Esophagus muscularis mucosa (tissue), 4 donors: ENCODE data around the gene LTBP1. TPM values are rescaled to one million over a fixed set of nuclear protein-coding genes. Genes with fewer than 3 reads are reported as not detected.

ENCODE experiments used
- DNase-seq: peaks from one replicate; pipeline ENCODE4 v3.0.0-alpha.2; 2017; ENCODE audit errors: extremely low spot score
- H3K27ac ChIP-seq, 4 donors: fragments of 200-600 bp; sonication (generic); replicated peaks in 1 of 4; 1 replicate in 3 of 4; 2 replicates in 1 of 4; pipeline ENCODE4 v1.5.1; 2016 to 2019; ENCODE audit warnings: mild to moderate bottlenecking in 1 of 4
- H3K27me3 ChIP-seq, 4 donors: fragments of 200-600 bp; sonication (generic); one replicate each; pipeline versions ENCODE4 v1.5.1 to v1.6.0; 2016 to 2019
- H3K36me3 ChIP-seq, 4 donors: fragments of 200-600 bp; sonication (generic); one replicate each; pipeline ENCODE4 v1.5.1; 2016 to 2019
- H3K4me1 ChIP-seq, 4 donors: fragments of 200-600 bp; sonication (generic); one replicate each; pipeline ENCODE4 v1.5.1; 2016 to 2019
- H3K4me3 ChIP-seq, 4 donors: fragments of 200-600 bp; sonication (generic); 1 replicate in 2 of 4; 2 replicates in 2 of 4; pipeline ENCODE4 v1.5.1; 2016 to 2019; ENCODE audit warnings: mild to moderate bottlenecking in 4 of 4, moderate library complexity in 1 of 4
- H3K9me3 ChIP-seq, 4 donors: fragments of 200-600 bp; sonication (generic); 1 replicate in 3 of 4; 2 replicates in 1 of 4; pipeline ENCODE4 v1.5.1; 2016 to 2019
- EP300 ChIP-seq: sonication (generic); formaldehyde crosslinking; IDR thresholded peaks from one replicate; pipeline ENCODE4 v1.6.1; 2017; ENCODE audit warnings: antibody characterized with exemption
- POLR2A ChIP-seq: fragments of 450-650 bp; IDR thresholded peaks from one replicate; pipeline ENCODE4 v1.6.1; 2017; ENCODE audit warnings: antibody characterized with exemption, moderate library complexity, mild to moderate bottlenecking, low read depth
- POLR2AphosphoS5 ChIP-seq, 2 donors: sonication (generic); formaldehyde crosslinking; IDR thresholded peaks; one replicate each; pipeline ENCODE4 v1.6.1; 2017; ENCODE audit warnings: antibody characterized with exemption in 2 of 2
- WGBS: methylation state at CpG from one replicate; pipeline ENCODE4 v1.1.5; 2018; 5-methylcytosine and 5-hydroxymethylcytosine counted together
- intact Hi-C: fragments of 100-400 bp; cut with DNase I; formaldehyde crosslinking; loops from one replicate; pipeline ENCODE4 v1.15.1; 2023
- total RNA-seq, 4 donors: library from RNA; depleted of rRNA; stranded (reverse); fragments of >200 nt; gene quantifications; one replicate each; pipeline versions ENCODE4 v1.1.0 to v1.2.1, GENCODE V29; 2016
- TF ChIP-seq, protein P1 (sequence below), 3 experiments: fragments of 200-600 bp in 2 of 3; fragments of 450-650 bp in 1 of 3; sonication (generic) in 2 of 3; IDR thresholded peaks; one replicate each; pipeline ENCODE4 v1.5.1; 2017 to 2019; ENCODE audit warnings: antibody characterized with exemption in 3 of 3, mild to moderate bottlenecking in 2 of 3, moderate library complexity in 1 of 3

The LTBP1 gene
- total RNA-seq, 4 donors from 2014 or later: 254 to 465 (median 368) TPM

GRCh38 chr2:33433279-33434235, 486.8 kb downstream of the LTBP1 start:
- peak overlapping the region; percentile 35 to 42 (median 40) for H3K27ac ChIP-seq

GRCh38 chr2:33435518-33435917, 488.8 kb downstream of the LTBP1 start:
- no peak for DNase-seq
- H3K36me3 ChIP-seq: no peaks in the 10 kb centered on the region
- H3K9me3 ChIP-seq: no peaks in the 10 kb centered on the region
- WGBS: 82% methylated on average over 8 of the region's 8 CpGs
- peak overlapping the region in 1 of 4 donors; percentile 66 for H3K27ac ChIP-seq
- H3K4me3 ChIP-seq: no peak overlapping the region
- H3K27me3 ChIP-seq: no peaks in the 10 kb centered on the region
- H3K4me1 ChIP-seq: peaks cover 10 to 42% (median 30%) of the 10 kb centered on the region in 4 donors
- TF ChIP-seq, protein P1, sequence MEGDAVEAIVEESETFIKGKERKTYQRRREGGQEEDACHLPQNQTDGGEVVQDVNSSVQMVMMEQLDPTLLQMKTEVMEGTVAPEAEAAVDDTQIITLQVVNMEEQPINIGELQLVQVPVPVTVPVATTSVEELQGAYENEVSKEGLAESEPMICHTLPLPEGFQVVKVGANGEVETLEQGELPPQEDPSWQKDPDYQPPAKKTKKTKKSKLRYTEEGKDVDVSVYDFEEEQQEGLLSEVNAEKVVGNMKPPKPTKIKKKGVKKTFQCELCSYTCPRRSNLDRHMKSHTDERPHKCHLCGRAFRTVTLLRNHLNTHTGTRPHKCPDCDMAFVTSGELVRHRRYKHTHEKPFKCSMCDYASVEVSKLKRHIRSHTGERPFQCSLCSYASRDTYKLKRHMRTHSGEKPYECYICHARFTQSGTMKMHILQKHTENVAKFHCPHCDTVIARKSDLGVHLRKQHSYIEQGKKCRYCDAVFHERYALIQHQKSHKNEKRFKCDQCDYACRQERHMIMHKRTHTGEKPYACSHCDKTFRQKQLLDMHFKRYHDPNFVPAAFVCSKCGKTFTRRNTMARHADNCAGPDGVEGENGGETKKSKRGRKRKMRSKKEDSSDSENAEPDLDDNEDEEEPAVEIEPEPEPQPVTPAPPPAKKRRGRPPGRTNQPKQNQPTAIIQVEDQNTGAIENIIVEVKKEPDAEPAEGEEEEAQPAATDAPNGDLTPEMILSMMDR (IDR thresholded peaks at IDR 0.05): no peak
- no peak for TF ChIP-seq EP300
- no peak for TF ChIP-seq POLR2AphosphoS5 (IDR thresholded peaks at IDR 0.05)
- TF ChIP-seq POLR2A: no peak
- intact Hi-C loops: loop anchor here (5.0 to 10.0 kb wide), 3 partner anchors 158 to 491 kb away; partner anchors contain the start of gene LTBP1

More at GRCh38 chr2:33433279-33434235, 486.8 kb downstream of the LTBP1 start:
- H3K27me3 ChIP-seq: no peaks in the 10 kb centered on the region
- TF ChIP-seq POLR2AphosphoS5 (IDR thresholded peaks at IDR 0.05) (no peak), EP300 (no peak), POLR2A (no peak)
- TF ChIP-seq, protein P1 (IDR thresholded peaks at IDR 0.05): no peak
- 68% methylated on average over 7 of the region's 7 CpGs for WGBS
- intact Hi-C loops: loop anchor here (10.0 kb wide), 1 partner anchor 489 kb away; the partner anchor contains the start of gene LTBP1
- DNase-seq: no peak
- no peak overlapping the region for H3K4me3 ChIP-seq
- peaks cover 10 to 41% (median 34%) of the 10 kb centered on the region in 4 donors for H3K4me1 ChIP-seq
- no peaks in the 10 kb centered on the region for H3K9me3 ChIP-seq
- H3K36me3 ChIP-seq: no peaks in the 10 kb centered on the region

DNA sequence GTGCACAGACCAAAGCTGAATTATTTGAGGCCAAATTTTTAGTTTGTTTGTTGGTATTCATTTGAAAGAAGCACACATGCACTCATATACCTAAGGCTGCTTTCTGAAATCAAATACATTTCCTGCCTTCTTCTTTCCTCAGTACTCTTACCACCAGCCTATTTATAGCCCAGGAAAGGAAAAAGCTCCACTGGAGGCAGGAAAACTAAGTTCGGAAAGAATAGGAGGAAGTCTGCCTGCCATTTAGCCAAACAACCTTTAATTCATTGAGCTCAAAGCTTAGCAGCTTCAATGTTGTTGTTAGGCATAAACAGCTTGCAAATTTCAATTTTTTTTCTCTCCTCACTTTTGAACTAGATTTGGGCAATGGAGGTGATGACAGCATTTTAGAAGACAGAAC, 489.3 kb downstream of the LTBP1 start:
- peak overlapping the region in 1 of 4 donors; percentile 21 for H3K4me3 ChIP-seq
- H3K27ac ChIP-seq: peak overlapping the region; percentile 5 to 66 (median 6)
- peaks cover 10 to 40% (median 30%) of the 10 kb centered on the region in 4 donors for H3K4me1 ChIP-seq
- H3K9me3 ChIP-seq: no peaks in the 10 kb centered on the region
- no peaks in the 10 kb centered on the region for H3K27me3 ChIP-seq
- intact Hi-C loops: loop anchor here (5.0 to 10.0 kb wide), 3 partner anchors 159 to 491 kb away; partner anchors contain the start of gene LTBP1
- TF ChIP-seq POLR2A: no peak
- TF ChIP-seq, protein P1 (IDR thresholded peaks at IDR 0.05): no peak
- TF ChIP-seq EP300: no peak
- peak in 1 of 2 donors; percentile 11 for TF ChIP-seq POLR2AphosphoS5 (IDR thresholded peaks at IDR 0.05)
- H3K36me3 ChIP-seq: no peaks in the 10 kb centered on the region
- DNase-seq: no peak
- WGBS: 20% methylated on average over 1 of the region's 1 CpG

DNA sequence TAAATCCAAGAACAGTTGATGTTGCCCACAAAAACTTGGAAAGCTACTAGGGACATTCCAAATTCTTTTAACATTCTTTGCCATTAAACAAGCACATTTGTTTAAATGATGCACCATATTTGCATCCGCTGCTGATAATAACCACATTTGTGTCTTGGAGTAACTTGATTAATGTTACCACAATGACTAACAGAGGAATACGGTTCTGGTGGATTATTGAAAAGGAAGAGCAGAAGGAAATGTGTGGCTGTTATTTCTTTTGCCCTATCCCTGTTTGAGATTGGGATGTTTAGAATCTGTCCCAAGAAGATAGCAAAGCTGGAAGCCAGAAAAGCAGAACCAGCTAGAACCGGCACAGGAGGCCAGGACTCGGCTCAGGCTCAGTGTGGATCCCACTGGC, 490.5 kb downstream of the LTBP1 start:
- Histone ChIP-seq H3K9me3 (no peaks in the 10 kb centered on the region), H3K27ac (peak overlapping the region; percentile 51 to 70 (median 61)), H3K36me3 (no peaks in the 10 kb centered on the region), H3K4me3 (peak overlapping the region; percentile 5 to 14 (median 12)), H3K4me1 (peaks cover 10 to 41% (median 30%) of the 10 kb centered on the region in 4 donors), H3K27me3 (no peaks in the 10 kb centered on the region)
- intact Hi-C loops: loop anchor here (5.0 to 10.0 kb wide), 3 partner anchors 160 to 492 kb away; partner anchors contain the start of gene LTBP1
- DNase-seq: no peak
- WGBS: 25% methylated on average over 4 of the region's 4 CpGs
- TF ChIP-seq POLR2AphosphoS5 (IDR thresholded peaks at IDR 0.05): peak in 1 of 2 donors; percentile 44
- TF ChIP-seq, protein P1 (IDR thresholded peaks at IDR 0.05): no peak
